Smooth muscle cell (in vitro differentiated cells): ENCODE measurements around the gene MSH2. TPM values are rescaled to one million over a fixed set of nuclear protein-coding genes. Genes with fewer than 3 reads are reported as not detected.
"Not testable (repeated sequence)": the region's sequence is repeated elsewhere in the genome, so short reads cannot be mapped to it uniquely, and the experiment has no call there.

Experiments used
- DNase-seq: peaks from one replicate; lab custom pipeline; 2025; ENCODE audit not compliant: unreplicated experiment; lab: John Stamatoyannopoulos, UW
- H2AFZ ChIP-seq: fragments of 200-600 bp; sonication (generic); 2 replicates; pipeline ENCODE4 v1.6.0; 2016; ENCODE audit warnings: antibody characterized with exemption, low read depth, mild to moderate bottlenecking
- H3F3A ChIP-seq: fragments of 200-600 bp; sonication (generic); 2 replicates; pipeline ENCODE4 v1.6.0; 2017; ENCODE audit warnings: antibody characterized with exemption, low read depth
- H3K27ac ChIP-seq: fragments of 200-600 bp; sonication (generic); 2 replicates; pipeline ENCODE4 v1.5.1; 2016; ENCODE audit warnings: low read depth, mild to moderate bottlenecking
- H3K27me3 ChIP-seq: fragments of 200-600 bp; sonication (generic); 2 replicates; pipeline ENCODE4 v1.6.1; 2016; ENCODE audit warnings: low read depth, mild to moderate bottlenecking
- H3K36me3 ChIP-seq: fragments of 200-600 bp; sonication (generic); 2 replicates; pipeline ENCODE4 v1.5.1; 2016; ENCODE audit warnings: low read depth
- H3K4me1 ChIP-seq: fragments of 200-600 bp; sonication (generic); 2 replicates; pipeline ENCODE4 v1.5.1; 2016; ENCODE audit warnings: low read depth
- H3K4me2 ChIP-seq: fragments of 200-600 bp; sonication (generic); 2 replicates; pipeline ENCODE4 v1.6.0; 2016; ENCODE audit warnings: mild to moderate bottlenecking
- H3K4me3 ChIP-seq: fragments of 200-600 bp; sonication (generic); 2 replicates; pipeline ENCODE4 v1.5.1; 2016; ENCODE audit warnings: mild to moderate bottlenecking
- H3K79me2 ChIP-seq: fragments of 200-600 bp; sonication (generic); 2 replicates; pipeline ENCODE4 v1.6.0; 2016; ENCODE audit warnings: low read depth, mild to moderate bottlenecking
- H3K9ac ChIP-seq: fragments of 200-600 bp; sonication (generic); 2 replicates; pipeline ENCODE4 v1.6.0; 2016; ENCODE audit warnings: low read depth
- H3K9me3 ChIP-seq: fragments of 200-600 bp; sonication (generic); replicated peaks from 2 replicates; pipeline ENCODE4 v1.5.1; 2016; ENCODE audit warnings: low read depth
- H4K20me1 ChIP-seq: fragments of 200-600 bp; sonication (generic); 2 replicates; pipeline ENCODE4 v1.6.0; 2016; ENCODE audit warnings: low read depth
- CTCF ChIP-seq: fragments of 200-600 bp; sonication (generic); IDR thresholded peaks from 2 replicates; pipeline ENCODE4 v1.5.1; 2017; ENCODE audit warnings: borderline replicate concordance, mild to moderate bottlenecking, antibody characterized with exemption; ENCODE audit not compliant: insufficient read depth, poor library complexity, severe bottlenecking
- WGBS: methylation state at CpG from one replicate; pipeline ENCODE4 v1.1.7; 2016; ENCODE audit warnings: low lambda C conversion rate; 5-methylcytosine and 5-hydroxymethylcytosine counted together
- polyA plus RNA-seq: library from polyadenylated mRNA; unstranded; fragments of >200 nt; fragmentation: Nextera tagmentation; extraction: Ambion mirVana; gene quantifications from 2 replicates; pipeline ENCODE4 v1.2.1, GENCODE V29; 2016
- total RNA-seq: library from RNA; depleted of rRNA; stranded (reverse); fragments of >200 nt; gene quantifications from 2 replicates; pipeline ENCODE4 v1.2.3, GENCODE V29; 2014

Gene MSH2
- total and polyA plus RNA-seq, 2 experiments from 2014 or later, result 21.3 to 35.6 TPM

- H3K4me1 ChIP-seq, H3K4me3 ChIP-seq, H3F3A ChIP-seq, H3K27me3 ChIP-seq, H3K4me2 ChIP-seq, H3K27ac ChIP-seq, DNase-seq, H4K20me1 ChIP-seq, H3K9ac ChIP-seq, H3K36me3 ChIP-seq, H2AFZ ChIP-seq, H3K9me3 ChIP-seq: not testable (repeated sequence)
- 96% methylated on average over 2 of the region's 2 CpGs for WGBS
- peaks cover 41% of the 10 kb centered on the region for H3K79me2 ChIP-seq
These were observed 5.0 kb downstream of the MSH2 start for GRCh38 chr2:47407976-47408375.

- no peaks in the 10 kb centered on the region for H3K27me3 ChIP-seq
- H3K9ac ChIP-seq, result no peak overlapping the region
- DNase-seq, result no peak
- H4K20me1 ChIP-seq, result no peaks in the 10 kb centered on the region
- H2AFZ ChIP-seq, result no peak overlapping the region
- no peaks in the 10 kb centered on the region for H3F3A ChIP-seq
- no peaks in the 10 kb centered on the region for H3K79me2 ChIP-seq
- H3K27ac ChIP-seq, result no peak overlapping the region
- 96% methylated on average over 7 of the region's 7 CpGs for WGBS
- no peak overlapping the region for H3K4me3 ChIP-seq
- peaks cover 15% of the 10 kb centered on the region for H3K36me3 ChIP-seq
- no peaks in the 10 kb centered on the region for H3K4me1 ChIP-seq
- no peaks in the 10 kb centered on the region for H3K9me3 ChIP-seq
- TF ChIP-seq CTCF, result no peak
- H3K4me2 ChIP-seq, result no peak overlapping the region
These were observed 11.9 kb downstream of the MSH2 start for GRCh38 chr2:47414682-47415458.

- no peaks in the 10 kb centered on the region for H3K27me3 ChIP-seq
- peaks cover 15% of the 10 kb centered on the region for H3K36me3 ChIP-seq
- WGBS, result 97% methylated on average over 2 of the region's 2 CpGs
- H3K27ac ChIP-seq, result no peak overlapping the region
- DNase-seq, result no peak
- H3K4me3 ChIP-seq, result no peak overlapping the region
- no peaks in the 10 kb centered on the region for H3K79me2 ChIP-seq
- H3F3A ChIP-seq, result no peaks in the 10 kb centered on the region
- no peak overlapping the region for H2AFZ ChIP-seq
- H3K9me3 ChIP-seq, result no peaks in the 10 kb centered on the region
- no peaks in the 10 kb centered on the region for H4K20me1 ChIP-seq
- no peak overlapping the region for H3K9ac ChIP-seq
- H3K4me2 ChIP-seq, result no peak overlapping the region
- TF ChIP-seq CTCF, result no peak
- H3K4me1 ChIP-seq, result no peaks in the 10 kb centered on the region
These were observed 17.3 kb downstream of the MSH2 start for GRCh38 chr2:47420214-47420613.

GRCh38 chr2:47420683-47421082, 17.7 kb downstream of the MSH2 start:
- H3K9me3 ChIP-seq, H3F3A ChIP-seq, H3K9ac ChIP-seq, H3K4me3 ChIP-seq, H3K27me3 ChIP-seq, H3K4me1 ChIP-seq, DNase-seq, H4K20me1 ChIP-seq, H3K4me2 ChIP-seq, H2AFZ ChIP-seq, H3K27ac ChIP-seq, H3K79me2 ChIP-seq: not testable (repeated sequence)
- 80% methylated on average over 10 of the region's 10 CpGs for WGBS
- H3K36me3 ChIP-seq, result peaks cover 15% of the 10 kb centered on the region
